D721Med (cell line): ENCODE results near the gene MRPL20.
"Not testable (repeated sequence)": the region's sequence is repeated elsewhere in the genome, so short reads cannot be mapped to it uniquely, and the experiment has no call there.

Experiments
- DNase-seq: peaks from one replicate; pipeline ENCODE4 v3.0.0; 2011; ENCODE audit warnings: low spot score; ENCODE audit not compliant: insufficient read length
- FAIRE-seq: peaks from 2 replicates; lab custom pipeline; 2011; peaks lifted over from hg19 to GRCh38; lab: Jason Lieb, UNC
- CTCF ChIP-seq: IDR thresholded peaks from 2 replicates; pipeline ENCODE4 v1.5.1; 2012; ENCODE audit warnings: mild to moderate bottlenecking, control low read depth; ENCODE audit not compliant: insufficient read depth; ENCODE audit errors: missing control alignments

Gene MRPL20

GRCh38 chr1:1415751-1416150, 8.7 kb upstream of the MRPL20 start:
- FAIRE-seq (no peak), DNase-seq (no peak)
- TF ChIP-seq CTCF: no peak

GRCh38 chr1:1412311-1412902, 5.3 kb upstream of the MRPL20 start:
- not testable (repeated sequence) for DNase-seq, FAIRE-seq

GRCh38 chr1:1411626-1412025, 4.5 kb upstream of the MRPL20 start:
- DNase-seq: no peak
- FAIRE-seq: no peak
- no peak for TF ChIP-seq CTCF

- not testable (repeated sequence) for DNase-seq, FAIRE-seq
Measured at GRCh38 chr1:1410238-1410637, 3.1 kb upstream of the MRPL20 start.

- FAIRE-seq (no peak), DNase-seq (no peak)
- no peak for TF ChIP-seq CTCF
Measured at GRCh38 chr1:1407636-1408318, 684 bp upstream of the MRPL20 start.

- FAIRE-seq: no peak
- no peak for DNase-seq
- no peak for TF ChIP-seq CTCF
Measured at GRCh38 chr1:1406101-1406820, 832 bp downstream of the MRPL20 start.

- DNase-seq (no peak), FAIRE-seq (no peak)
- no peak for TF ChIP-seq CTCF
Measured at GRCh38 chr1:1403653-1404052, 3.4 kb downstream of the MRPL20 start.

- not testable (repeated sequence) for FAIRE-seq, DNase-seq
Measured at GRCh38 chr1:1402901-1403392, 4.1 kb downstream of the MRPL20 start.
